K562 (cell line): Measurements from ENCODE around the gene PTH2. TPM values are rescaled to one million over a fixed set of nuclear protein-coding genes. Genes with fewer than 3 reads are reported as not detected.

Experiments
- ATF1 ChIP-seq, 2 experiments: fragments of 450-650 bp in 1 of 2; IDR thresholded peaks; 2 replicates each; pipeline ENCODE4 v1.6.1; 2016; ENCODE audit warnings: missing compliant biosample characterization in 1 of 2, missing genetic modification characterization in 1 of 2
- BRF2 ChIP-seq: IDR thresholded peaks from 3 replicates; pipeline ENCODE4 v1.6.1; 2011; ENCODE audit warnings: borderline replicate concordance, mild to moderate bottlenecking; ENCODE audit not compliant: insufficient read length, insufficient read depth
- COPS2 ChIP-seq: fragments of 450-650 bp; conservative IDR thresholded peaks from 2 replicates; pipeline ENCODE4 v1.6.1; 2016; ENCODE audit warnings: mild to moderate bottlenecking, moderate library complexity
- E2F6 ChIP-seq, 2 experiments: IDR thresholded peaks; 2 replicates each; pipeline ENCODE4 v1.6.1; 2011; ENCODE audit warnings: borderline replicate concordance in 1 of 2, control low read depth in 1 of 2, low read depth in 1 of 2, low read length in 1 of 2, mild to moderate bottlenecking in 1 of 2, mixed read lengths in 1 of 2, moderate library complexity in 1 of 2; ENCODE audit not compliant: insufficient read depth in 1 of 2, insufficient read length in 1 of 2, poor library complexity in 1 of 2, severe bottlenecking in 1 of 2; ENCODE audit errors: extremely low read depth in 1 of 2
- FOXM1 ChIP-seq, 2 experiments: fragments of 450-650 bp in 1 of 2; sonication (generic) in 1 of 2; formaldehyde crosslinking in 1 of 2; IDR thresholded peaks; 2 replicates each; pipeline versions ENCODE4 v1.6.1 to v1.9.0; 2017 to 2022; ENCODE audit warnings: low read depth in 2 of 2, mild to moderate bottlenecking in 2 of 2, missing genetic modification reagents in 1 of 2, moderate library complexity in 1 of 2
- HMG20A ChIP-seq: fragments of 450-650 bp; formaldehyde crosslinking; conservative IDR thresholded peaks from 2 replicates; pipeline ENCODE4 v1.4.0; 2020; ENCODE audit warnings: mild to moderate bottlenecking, mixed read lengths
- NCOA6 ChIP-seq: fragments of 450-650 bp; IDR thresholded peaks from 2 replicates; pipeline ENCODE4 v1.6.1; 2017; ENCODE audit warnings: mild to moderate bottlenecking
- NR2C1 ChIP-seq, 2 experiments: fragments of 450-650 bp; IDR thresholded peaks; 2 replicates each; pipeline ENCODE4 v1.6.1; 2017; ENCODE audit warnings: mild to moderate bottlenecking in 2 of 2, antibody characterized with exemption in 1 of 2, inconsistent platforms in 1 of 2, missing compliant biosample characterization in 1 of 2, missing genetic modification characterization in 1 of 2
- POLR3A ChIP-seq: IDR thresholded peaks from 2 replicates; pipeline ENCODE4 v1.6.1; 2011; ENCODE audit warnings: borderline replicate concordance, mild to moderate bottlenecking, moderate library complexity; ENCODE audit not compliant: insufficient read length, insufficient read depth; ENCODE audit errors: extremely low read depth
- RBM34 ChIP-seq: fragments of 200-400 bp; formaldehyde crosslinking; IDR thresholded peaks from 2 replicates; pipeline ENCODE4 v1.6.1; 2018; ENCODE audit warnings: low read length, borderline replicate concordance; ENCODE audit not compliant: insufficient read depth
- RFX1 ChIP-seq: fragments of 450-650 bp; IDR thresholded peaks from 2 replicates; pipeline ENCODE4 v1.6.1; 2016; ENCODE audit warnings: mild to moderate bottlenecking, moderate library complexity
- SP1 ChIP-seq: sonication (generic); formaldehyde crosslinking; IDR thresholded peaks from 2 replicates; pipeline ENCODE4 v1.8.1; 2022; ENCODE audit warnings: mild to moderate bottlenecking, missing genetic modification reagents
- STAG1 ChIP-seq: sonication (generic); formaldehyde crosslinking; IDR thresholded peaks from 2 replicates; pipeline ENCODE4 v1.5.0; 2020; ENCODE audit warnings: missing genetic modification reagents, borderline replicate concordance
- TAF1 ChIP-seq: IDR thresholded peaks from 2 replicates; pipeline ENCODE4 v1.6.1; 2011; ENCODE audit warnings: mild to moderate bottlenecking, low read length, moderate library complexity; ENCODE audit not compliant: insufficient read depth, control insufficient read depth, severe bottlenecking; ENCODE audit errors: extremely low read depth
- YY1 ChIP-seq, 3 experiments: IDR thresholded peaks; 2 replicates each; pipeline ENCODE4 v1.6.1; 2011; ENCODE audit warnings: low read length in 2 of 3, mild to moderate bottlenecking in 2 of 3, moderate library complexity in 2 of 3, borderline replicate concordance in 1 of 3, control low read depth in 1 of 3, low read depth in 1 of 3; ENCODE audit not compliant: insufficient read depth in 3 of 3, insufficient replicate concordance in 2 of 3, control insufficient read depth in 1 of 3, insufficient read length in 1 of 3; ENCODE audit errors: extremely low read depth in 1 of 3
- ZBTB8A ChIP-seq: fragments of 450-650 bp; IDR thresholded peaks from 2 replicates; pipeline ENCODE4 v1.6.1; 2018; ENCODE audit warnings: mild to moderate bottlenecking, moderate library complexity; ENCODE audit not compliant: partially characterized antibody
- ZFP36 ChIP-seq: fragments of 150-350 bp; IDR thresholded peaks from 2 replicates; pipeline ENCODE4 v1.6.1; 2018; ENCODE audit warnings: low read length, low read depth; ENCODE audit not compliant: partially characterized antibody
- ZNF655 ChIP-seq: fragments of 250-450 bp; sonication (Bioruptor Pico); IDR thresholded peaks from 2 replicates; pipeline ENCODE4 v1.5.0; 2021
- ZNF699 ChIP-seq: fragments of 250-450 bp; sonication (Bioruptor Pico); IDR thresholded peaks from 2 replicates; pipeline ENCODE4 v1.8.0; 2021; ENCODE audit warnings: mild to moderate bottlenecking, moderate library complexity; ENCODE audit not compliant: insufficient replicate concordance
- polyA plus RNA-seq, 8 experiments: library from polyadenylated mRNA; depleted of rRNA in 4 of 8; stranded (reverse) in 5 of 8; unstranded in 3 of 8; fragments of >200 nt; fragmentation: Nextera tagmentation in 2 of 8; fragmentation: Illumina TruSeq in 1 of 8; extraction: Ambion mirVana in 2 of 8; extraction: Trizol in 1 of 8; gene quantifications; 2 replicates each; pipeline versions ENCODE4 v1.2.1 to v1.2.3, GENCODE V29; 2011 to 2014; ENCODE audit warnings: inconsistent platforms in 1 of 8, missing spikeins in 1 of 8
- total RNA-seq, 7 experiments: library from RNA; depleted of rRNA in 6 of 7; stranded (reverse); fragments of >200 nt in 6 of 7; fragmentation: Illumina TruSeq in 2 of 7; extraction: Trizol in 2 of 7; gene quantifications; 2 replicates each; pipeline versions ENCODE4 v1.2.1 to v1.2.3, GENCODE V29; 2011 to 2021; ENCODE audit warnings: low replicate concordance in 1 of 7

Gene PTH2
- total and polyA plus RNA-seq, 9 of the 15 experiments (the other 6 are each of a cell fraction or from before 2014, with no cell fraction given): 1.3 TPM; not detected in 8

- TF ChIP-seq ZNF699 (CRISPR knock-in tag): no peak
- no peak for TF ChIP-seq COPS2
- TF ChIP-seq RFX1: peak; percentile 70; the same call in 1 of the 2 replicates
- no peak for TF ChIP-seq POLR3A
- no peak for TF ChIP-seq FOXM1 (IDR thresholded peaks at IDR 0.05; ENCODE audit: low read depth)
- TF ChIP-seq FOXM1 (CRISPR knock-in tag; IDR thresholded peaks at IDR 0.05; ENCODE audit: low read depth): peak; percentile 83; the same call in 1 of the 2 replicates
- no peak for TF ChIP-seq TAF1
- no peak for TF ChIP-seq ZNF655 (CRISPR knock-in tag)
- peak; percentile 84 for TF ChIP-seq SP1 (CRISPR knock-in tag)
- TF ChIP-seq NR2C1 (IDR thresholded peaks at IDR 0.05): peak; percentile 70
- TF ChIP-seq NR2C1 (tag; IDR thresholded peaks at IDR 0.05): peak; percentile 83
- TF ChIP-seq E2F6 (IDR thresholded peaks at IDR 0.05; ENCODE audit: borderline replicate concordance in 1 of 2, extremely low read depth in 1 of 2, insufficient read depth in 1 of 2, insufficient read length in 1 of 2, low read depth in 1 of 2, low read length in 1 of 2, poor library complexity in 1 of 2, severe bottlenecking in 1 of 2): peak; percentile 33 to 82
- TF ChIP-seq BRF2: no peak
- TF ChIP-seq ZFP36: no peak
- TF ChIP-seq RBM34: no peak
- peak; percentile 76; the same call in 1 of the 2 replicates for TF ChIP-seq NCOA6
- TF ChIP-seq STAG1 (CRISPR knock-in tag): 0 out of 2 replicates have a peak, but pooled peaks have one; percentile 22
- no peak for TF ChIP-seq YY1 (IDR thresholded peaks at IDR 0.05; ENCODE audit: borderline replicate concordance in 1 of 3, control insufficient read depth in 1 of 3, extremely low read depth in 1 of 3, insufficient read depth in 3 of 3, insufficient read length in 1 of 3, insufficient replicate concordance in 2 of 3, low read depth in 1 of 3, low read length in 2 of 3)
- no peak for TF ChIP-seq HMG20A (CRISPR knock-in tag)
- TF ChIP-seq ZBTB8A: no peak
- TF ChIP-seq ATF1 (CRISPR knock-in tag; IDR thresholded peaks at IDR 0.05): no peak
- TF ChIP-seq ATF1 (tag; IDR thresholded peaks at IDR 0.05): peak; percentile 80
Measured at GRCh38 chr19:49443366-49444099, 20.3 kb upstream of the PTH2 start (continued).
